Suprapubic skin (tissue), 4 donors: ENCODE data around the gene PSTPIP1. TPM values are rescaled to one million over a fixed set of nuclear protein-coding genes. Genes with fewer than 3 reads are reported as not detected.

Experiments used
- DNase-seq, 2 donors: peaks; one replicate each; pipeline ENCODE4 v3.0.0-alpha.2; 2019; ENCODE audit warnings: low spot score in 2 of 2
- H3K27ac ChIP-seq: fragments of 200-600 bp; sonication (generic); one replicate; pipeline ENCODE4 v1.5.1; 2019
- H3K27me3 ChIP-seq: fragments of 200-600 bp; sonication (generic); one replicate; pipeline ENCODE4 v1.5.1; 2019
- H3K36me3 ChIP-seq: fragments of 200-600 bp; sonication (generic); one replicate; pipeline ENCODE4 v1.5.1; 2019
- H3K4me1 ChIP-seq: fragments of 200-600 bp; sonication (generic); one replicate; pipeline ENCODE4 v1.5.1; 2019
- H3K4me3 ChIP-seq: fragments of 200-600 bp; sonication (generic); one replicate; pipeline ENCODE4 v1.5.1; 2019; ENCODE audit warnings: mild to moderate bottlenecking
- H3K9me3 ChIP-seq: fragments of 200-600 bp; sonication (generic); one replicate; pipeline ENCODE4 v1.5.1; 2019
- CTCF ChIP-seq, 2 donors: fragments of 200-600 bp in 1 of 2; fragments of 450-650 bp in 1 of 2; sonication (generic) in 1 of 2; IDR thresholded peaks; one replicate each; pipeline ENCODE4 v1.5.1; 2016 to 2019; ENCODE audit warnings: antibody characterized with exemption in 2 of 2, mild to moderate bottlenecking in 1 of 2, moderate library complexity in 1 of 2
- EP300 ChIP-seq: sonication (generic); formaldehyde crosslinking; IDR thresholded peaks from one replicate; pipeline ENCODE4 v1.6.1; 2017; ENCODE audit warnings: antibody characterized with exemption
- POLR2A ChIP-seq, 2 donors: fragments of 450-650 bp; IDR thresholded peaks; one replicate each; pipeline ENCODE4 v1.6.1; 2017; ENCODE audit warnings: antibody characterized with exemption in 2 of 2, mild to moderate bottlenecking in 2 of 2, moderate library complexity in 2 of 2
- POLR2AphosphoS5 ChIP-seq, 3 donors: sonication (generic); formaldehyde crosslinking; IDR thresholded peaks; one replicate each; pipeline ENCODE4 v1.6.1; 2017; ENCODE audit warnings: antibody characterized with exemption in 3 of 3
- WGBS: methylation state at CpG from one replicate; pipeline ENCODE4 v1.1.5; 2018; 5-methylcytosine and 5-hydroxymethylcytosine counted together
- total RNA-seq, 4 donors: library from RNA; depleted of rRNA; stranded (reverse); fragments of >200 nt; gene quantifications; one replicate each; pipeline ENCODE4 v1.1.0, GENCODE V29; 2016

PSTPIP1 gene
- total RNA-seq, 4 donors from 2014 or later, result 1.9 to 5.9 (median 2.6) TPM

- Histone ChIP-seq H3K27me3 (no peaks in the 10 kb centered on the region), H3K4me3 (peak overlapping the region; percentile 26), H3K36me3 (no peaks in the 10 kb centered on the region), H3K9me3 (no peaks in the 10 kb centered on the region), H3K4me1 (peaks cover 9% of the 10 kb centered on the region), H3K27ac (no peak overlapping the region)
- WGBS, result 22% methylated on average over 18 of the region's 21 CpGs
- TF ChIP-seq POLR2AphosphoS5 (IDR thresholded peaks at IDR 0.05), result no peak
- no peak for TF ChIP-seq CTCF (IDR thresholded peaks at IDR 0.05)
- no peak for TF ChIP-seq EP300
- TF ChIP-seq POLR2A (IDR thresholded peaks at IDR 0.05), result no peak
- peak in 1 of 2 donors; percentile 85 for DNase-seq
These were observed 88.6 kb downstream of the PSTPIP1 start for GRCh38 chr15:77083381-77084160.

GRCh38 chr15:77084436-77084835, 89.5 kb downstream of the PSTPIP1 start:
- H3K27me3 ChIP-seq, result no peaks in the 10 kb centered on the region
- no peaks in the 10 kb centered on the region for H3K36me3 ChIP-seq
- H3K9me3 ChIP-seq, result no peaks in the 10 kb centered on the region
- TF ChIP-seq CTCF (IDR thresholded peaks at IDR 0.05), result no peak
- no peak for TF ChIP-seq EP300
- TF ChIP-seq POLR2AphosphoS5 (IDR thresholded peaks at IDR 0.05), result no peak
- no peak for TF ChIP-seq POLR2A (IDR thresholded peaks at IDR 0.05)
- 99% methylated on average over 8 of the region's 8 CpGs for WGBS
- H3K4me3 ChIP-seq, result no peak overlapping the region
- H3K27ac ChIP-seq, result no peak overlapping the region
- no peak for DNase-seq
- H3K4me1 ChIP-seq, result peaks cover 9% of the 10 kb centered on the region

GRCh38 chr15:77085297-77085696, 90.4 kb downstream of the PSTPIP1 start:
- no peak overlapping the region for H3K4me3 ChIP-seq
- no peak overlapping the region for H3K27ac ChIP-seq
- WGBS, result 64% methylated on average over 2 of the region's 2 CpGs
- peaks cover 9% of the 10 kb centered on the region for H3K4me1 ChIP-seq
- H3K9me3 ChIP-seq, result no peaks in the 10 kb centered on the region
- DNase-seq, result no peak
- no peaks in the 10 kb centered on the region for H3K27me3 ChIP-seq
- H3K36me3 ChIP-seq, result no peaks in the 10 kb centered on the region
- TF ChIP-seq POLR2A (IDR thresholded peaks at IDR 0.05), result no peak
- TF ChIP-seq CTCF (IDR thresholded peaks at IDR 0.05), result no peak
- TF ChIP-seq EP300, result no peak
- TF ChIP-seq POLR2AphosphoS5 (IDR thresholded peaks at IDR 0.05), result no peak

Other genes starting within 250 kb of the PSTPIP1 start
- gene SCAPER, start 89.8 kb upstream of the PSTPIP1 start, total RNA-seq, result 10 to 100 TPM; 26.3 to 61.4 (median 37.3) TPM
- 10 to 100 TPM; 18.3 to 33.1 (median 23.6) TPM for gene RCN2, start 63.4 kb upstream of the PSTPIP1 start, total RNA-seq
- 100 to 1,000 TPM in 2 of 4 donors, 10 to 100 TPM in 2; 34.0 to 115 (median 93.0) TPM for gene TSPAN3, start 76.0 kb downstream of the PSTPIP1 start, total RNA-seq